NCI-H1092 treated with DMSO at 0.1 percent for 48 hours (cell line): ENCODE results near the gene EIF4E2.
A peak's percentile ranks its signal among the peaks of the same experiment; 100 is the strongest.
"Not testable (repeated sequence)": the region's sequence is repeated elsewhere in the genome, so short reads cannot be mapped to it uniquely, and the experiment has no call there.

Experiments used
- DNase-seq: peaks from one replicate; lab custom pipeline; 2025; lab: John Stamatoyannopoulos, UW

The EIF4E2 gene

GRCh38 chr2:232568161-232568560, 17.7 kb downstream of the EIF4E2 start:
- DNase-seq, result no peak

- no peak for DNase-seq
These were observed 19.1 kb downstream of the EIF4E2 start for GRCh38 chr2:232569541-232569940.

GRCh38 chr2:232570481-232570880, 20.0 kb downstream of the EIF4E2 start:
- not testable (repeated sequence) for DNase-seq

- no peak for DNase-seq
These were observed 20.6 kb downstream of the EIF4E2 start for GRCh38 chr2:232571026-232571474.

- no peak for DNase-seq
These were observed 22.6 kb downstream of the EIF4E2 start for GRCh38 chr2:232573042-232573441.

GRCh38 chr2:232573771-232574435, 23.4 kb downstream of the EIF4E2 start:
- no peak for DNase-seq

- no peak for DNase-seq
These were observed 24.4 kb downstream of the EIF4E2 start for GRCh38 chr2:232574674-232575403.

GRCh38 chr2:232575404-232575746, 24.9 kb downstream of the EIF4E2 start:
- no peak for DNase-seq

- no peak for DNase-seq
These were observed 26.5 kb downstream of the EIF4E2 start for GRCh38 chr2:232576995-232577394.

GRCh38 chr2:232577841-232578240, 27.4 kb downstream of the EIF4E2 start:
- no peak for DNase-seq

GRCh38 chr2:232578626-232579025, 28.1 kb downstream of the EIF4E2 start:
- DNase-seq, result no peak

- no peak for DNase-seq
These were observed 30.1 kb downstream of the EIF4E2 start for GRCh38 chr2:232580648-232580981.

- DNase-seq, result no peak
These were observed 31.2 kb downstream of the EIF4E2 start for GRCh38 chr2:232581725-232582124.

- DNase-seq, result no peak
These were observed 33.7 kb downstream of the EIF4E2 start for GRCh38 chr2:232584238-232584637.

- DNase-seq, result no peak
These were observed 36.5 kb downstream of the EIF4E2 start for GRCh38 chr2:232586943-232587505.

- no peak for DNase-seq
These were observed 37.0 kb downstream of the EIF4E2 start for GRCh38 chr2:232587512-232587911.

- DNase-seq, result no peak
These were observed 37.5 kb downstream of the EIF4E2 start for GRCh38 chr2:232588031-232588430.

GRCh38 chr2:232588680-232589585, 38.4 kb downstream of the EIF4E2 start:
- peak; percentile 16 for DNase-seq

GRCh38 chr2:232592772-232593395, 42.4 kb downstream of the EIF4E2 start:
- no peak for DNase-seq

GRCh38 chr2:232593982-232594381, 43.5 kb downstream of the EIF4E2 start:
- DNase-seq, result no peak

GRCh38 chr2:232597362-232598079, 47.0 kb downstream of the EIF4E2 start:
- no peak for DNase-seq
